HEK293 (cell line): ENCODE data around the gene IFIT5.

Experiments
- CTCF ChIA-PET: fragments of 350-600 bp; formaldehyde crosslinking; extraction: SDS; loops from one replicate; lab custom pipeline; 2021; ENCODE audit warnings: antibody characterized with exemption; lab: Yijun Ruan, JAX
- POLR2A ChIA-PET: fragments of 300-600 bp; formaldehyde crosslinking; extraction: SDS; loops from one replicate; lab custom pipeline; 2020; ENCODE audit warnings: antibody characterized with exemption, inconsistent platforms; lab: Yijun Ruan, JAX
- H3K27ac ChIP-seq: fragments of 200-500 bp; sonication (Bioruptor generic); 2 replicates; pipeline ENCODE4 v1.5.1; 2014; ENCODE audit warnings: low read depth, low read length, control low read depth, inconsistent platforms; ENCODE audit errors: extremely low read depth
- H3K36me3 ChIP-seq, 2 experiments: fragments of 200-500 bp in 1 of 2; sonication (Bioruptor generic) in 1 of 2; 1 replicate in 1 of 2; 2 replicates in 1 of 2; pipeline ENCODE4 v1.5.1; 2014 to 2017; ENCODE audit warnings: inconsistent platforms in 2 of 2, low read length in 2 of 2; ENCODE audit not compliant: control insufficient read depth in 2 of 2, insufficient read depth in 1 of 2
- H3K4me1 ChIP-seq: fragments of 200-500 bp; sonication (Bioruptor generic); 2 replicates; pipeline ENCODE4 v1.5.1; 2014; ENCODE audit warnings: mild to moderate bottlenecking, low read length, inconsistent platforms; ENCODE audit not compliant: control insufficient read depth, insufficient read depth
- H3K4me3 ChIP-seq: 2 replicates; pipeline ENCODE4 v1.5.1; 2011; ENCODE audit warnings: low read depth, mild to moderate bottlenecking, control low read depth, low read length, moderate library complexity
- H3K9me3 ChIP-seq: fragments of 200-500 bp; sonication (Bioruptor generic); 2 replicates; pipeline ENCODE4 v1.5.1; 2014; ENCODE audit warnings: low read depth, low read length, inconsistent platforms; ENCODE audit not compliant: control insufficient read depth, insufficient read depth
- CTCF ChIP-seq: fragments of 450-650 bp; formaldehyde crosslinking; IDR thresholded peaks from 2 replicates; pipeline ENCODE4 v1.5.1; 2016; ENCODE audit warnings: missing biosample characterization, missing genetic modification characterization
- GLI2 ChIP-seq: fragments of 450-650 bp; formaldehyde crosslinking; IDR thresholded peaks from 2 replicates; pipeline ENCODE4; 2017; ENCODE audit warnings: missing biosample characterization, missing genetic modification characterization, low read depth, borderline replicate concordance
- KLF9 ChIP-seq: fragments of 450-650 bp; formaldehyde crosslinking; IDR thresholded peaks from 2 replicates; pipeline ENCODE4 v1.5.1; 2016; ENCODE audit warnings: missing biosample characterization, missing genetic modification characterization, low read depth
- PRDM1 ChIP-seq: fragments of 450-650 bp; formaldehyde crosslinking; IDR thresholded peaks from 2 replicates; pipeline ENCODE4; 2016; ENCODE audit warnings: missing biosample characterization, missing genetic modification characterization
- REPIN1 ChIP-seq: fragments of 450-650 bp; formaldehyde crosslinking; IDR thresholded peaks from 2 replicates; pipeline ENCODE4 v1.5.1; 2017; ENCODE audit warnings: missing biosample characterization, missing genetic modification characterization, low read depth
- TRIM28 ChIP-seq: IDR thresholded peaks from 2 replicates; pipeline ENCODE4 v1.6.1; 2011; ENCODE audit warnings: low read length, control low read depth, borderline replicate concordance
- WT1 ChIP-seq: fragments of 450-650 bp; formaldehyde crosslinking; IDR thresholded peaks from 2 replicates; pipeline ENCODE4 v1.5.1; 2016; ENCODE audit warnings: missing biosample characterization, missing genetic modification characterization
- ZBTB17 ChIP-seq: fragments of 450-650 bp; formaldehyde crosslinking; IDR thresholded peaks from 2 replicates; pipeline ENCODE4 v1.5.1; 2016; ENCODE audit warnings: missing biosample characterization, missing genetic modification characterization
- ZFP3 ChIP-seq: fragments of 450-650 bp; formaldehyde crosslinking; IDR thresholded peaks from 2 replicates; pipeline ENCODE4 v1.5.1; 2016; ENCODE audit warnings: low read depth, missing biosample characterization, missing genetic modification characterization
- ZFP41 ChIP-seq: fragments of 450-650 bp; formaldehyde crosslinking; IDR thresholded peaks from 2 replicates; pipeline ENCODE4 v1.5.1; 2016; ENCODE audit warnings: missing biosample characterization, missing genetic modification characterization, borderline replicate concordance
- ZNF138 ChIP-seq: fragments of 450-650 bp; formaldehyde crosslinking; IDR thresholded peaks from 2 replicates; pipeline ENCODE4 v1.5.1; 2016; ENCODE audit warnings: missing biosample characterization, missing genetic modification characterization, borderline replicate concordance
- ZNF311 ChIP-seq: fragments of 450-650 bp; formaldehyde crosslinking; IDR thresholded peaks from 2 replicates; pipeline ENCODE4 v1.5.1; 2017; ENCODE audit warnings: missing biosample characterization, missing genetic modification characterization, borderline replicate concordance
- ZNF335 ChIP-seq: fragments of 450-650 bp; formaldehyde crosslinking; conservative IDR thresholded peaks from 2 replicates; pipeline ENCODE4 v1.5.1; 2016; ENCODE audit warnings: missing biosample characterization, missing genetic modification characterization
- ZNF37A ChIP-seq: fragments of 450-650 bp; IDR thresholded peaks from 2 replicates; pipeline ENCODE4 v1.5.1; 2018; ENCODE audit warnings: missing biosample characterization, missing genetic modification characterization
- ZNF394 ChIP-seq: fragments of 450-650 bp; formaldehyde crosslinking; IDR thresholded peaks from 2 replicates; pipeline ENCODE4 v1.5.1; 2016; ENCODE audit warnings: missing biosample characterization, missing genetic modification characterization, mild to moderate bottlenecking, moderate library complexity, borderline replicate concordance
- ZNF423 ChIP-seq: fragments of 450-650 bp; formaldehyde crosslinking; IDR thresholded peaks from 2 replicates; pipeline ENCODE4 v1.5.1; 2016; ENCODE audit warnings: missing biosample characterization, missing genetic modification characterization
- ZNF488 ChIP-seq: fragments of 450-650 bp; formaldehyde crosslinking; IDR thresholded peaks from 2 replicates; pipeline ENCODE4 v1.5.1; 2016; ENCODE audit warnings: missing biosample characterization, missing genetic modification characterization
- ZNF521 ChIP-seq: fragments of 450-650 bp; formaldehyde crosslinking; IDR thresholded peaks from 2 replicates; pipeline ENCODE4 v1.5.1; 2017; ENCODE audit warnings: missing biosample characterization, mild to moderate bottlenecking, missing genetic modification characterization
- ZNF558 ChIP-seq: fragments of 450-650 bp; formaldehyde crosslinking; IDR thresholded peaks from 2 replicates; pipeline ENCODE4 v1.5.1; 2016; ENCODE audit warnings: missing biosample characterization, missing genetic modification characterization
- ZNF596 ChIP-seq: fragments of 450-650 bp; IDR thresholded peaks from 2 replicates; pipeline ENCODE4 v1.5.0; 2018; ENCODE audit warnings: missing biosample characterization, mild to moderate bottlenecking, missing genetic modification characterization, moderate library complexity
- ZNF624 ChIP-seq: fragments of 450-650 bp; formaldehyde crosslinking; IDR thresholded peaks from 2 replicates; pipeline ENCODE4 v1.5.1; 2017; ENCODE audit warnings: missing biosample characterization, missing genetic modification characterization
- ZNF629 ChIP-seq: fragments of 450-650 bp; formaldehyde crosslinking; IDR thresholded peaks from 2 replicates; pipeline ENCODE4 v1.5.1; 2017; ENCODE audit warnings: missing biosample characterization, missing genetic modification characterization
- ZNF777 ChIP-seq: fragments of 450-650 bp; formaldehyde crosslinking; IDR thresholded peaks from 2 replicates; pipeline ENCODE4 v1.5.1; 2017; ENCODE audit warnings: missing biosample characterization, missing genetic modification characterization, borderline replicate concordance
- TF ChIP-seq, protein P1 (sequence below): fragments of 450-650 bp; formaldehyde crosslinking; IDR thresholded peaks from 2 replicates; pipeline ENCODE4; 2016; ENCODE audit warnings: missing biosample characterization, missing genetic modification characterization
- TF ChIP-seq, protein P2 (sequence below): fragments of 450-650 bp; formaldehyde crosslinking; IDR thresholded peaks from 2 replicates; pipeline ENCODE4 v1.5.1; 2017; ENCODE audit warnings: missing biosample characterization, missing genetic modification characterization
- TF ChIP-seq, protein P3 (sequence below): fragments of 450-650 bp; formaldehyde crosslinking; IDR thresholded peaks from 2 replicates; pipeline ENCODE4 v1.5.1; 2016; ENCODE audit warnings: missing biosample characterization, missing genetic modification characterization
- TF ChIP-seq, protein P4 (sequence below): sonication (generic); formaldehyde crosslinking; IDR thresholded peaks from 2 replicates; pipeline ENCODE4 v1.8.1; 2022; ENCODE audit warnings: mild to moderate bottlenecking, moderate library complexity, missing genetic modification reagents

IFIT5 gene

DNA sequence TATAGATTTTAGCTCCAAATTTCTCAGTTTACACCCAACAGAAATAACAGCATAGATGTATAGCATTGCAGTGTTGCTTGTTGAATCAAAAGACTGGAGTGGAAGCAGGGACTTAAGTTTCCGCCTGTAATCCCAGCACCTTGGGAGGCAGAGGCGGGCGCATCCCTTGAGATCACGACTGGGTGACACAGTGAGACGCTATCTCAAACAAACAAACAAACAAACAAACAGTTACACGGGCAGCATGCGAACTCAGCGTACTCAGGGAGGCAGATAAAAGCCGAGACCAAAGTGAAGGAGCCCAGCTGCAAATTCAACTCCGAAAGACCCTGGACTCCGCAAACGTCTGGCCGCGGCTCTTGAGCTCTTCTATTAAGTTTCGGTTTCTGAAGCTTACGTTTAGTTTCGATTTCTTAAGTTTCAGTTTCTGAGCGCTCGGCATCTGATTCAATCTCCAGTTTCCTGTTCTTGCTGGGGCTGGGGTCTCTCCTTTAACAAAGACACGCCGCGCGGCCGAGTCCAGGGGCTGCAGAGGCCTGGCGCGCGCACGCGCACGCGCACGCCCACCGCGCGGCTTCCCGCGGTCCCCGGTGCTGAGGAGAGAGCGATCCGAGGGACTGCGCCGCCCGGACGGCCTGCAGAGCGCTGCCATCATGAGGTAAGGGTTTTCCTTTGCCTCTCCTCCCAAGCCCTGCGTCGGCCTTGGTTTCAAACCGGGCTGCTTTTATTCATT lies at the start of gene IFIT5 (continued):
- TF ChIP-seq ZNF394 (tag by site-specific recombination) (no peak), ZNF311 (tag by site-specific recombination) (no peak), ZFP41 (tag by site-specific recombination) (no peak), ZNF335 (tag by site-specific recombination) (peak; percentile 80), ZNF629 (tag by site-specific recombination) (no peak), ZNF558 (no peak), ZBTB17 (tag by site-specific recombination) (0 out of 2 replicates have a peak, but pooled peaks have one; percentile 11), ZNF521 (tag by site-specific recombination) (no peak), ZNF777 (no peak), CTCF (tag by site-specific recombination) (no peak), ZNF423 (tag by site-specific recombination) (0 out of 2 replicates have a peak, but pooled peaks have one; percentile 23), ZNF37A (tag by site-specific recombination) (no peak), ZNF596 (tag by site-specific recombination) (0 out of 2 replicates have a peak, but pooled peaks have one; percentile 17), GLI2 (no peak), TRIM28 (no peak), KLF9 (tag by site-specific recombination) (peak; percentile 30; the same call in 1 of the 2 replicates), WT1 (tag by site-specific recombination) (peak; percentile 38; the same call in 1 of the 2 replicates)
- TF ChIP-seq, protein P1, sequence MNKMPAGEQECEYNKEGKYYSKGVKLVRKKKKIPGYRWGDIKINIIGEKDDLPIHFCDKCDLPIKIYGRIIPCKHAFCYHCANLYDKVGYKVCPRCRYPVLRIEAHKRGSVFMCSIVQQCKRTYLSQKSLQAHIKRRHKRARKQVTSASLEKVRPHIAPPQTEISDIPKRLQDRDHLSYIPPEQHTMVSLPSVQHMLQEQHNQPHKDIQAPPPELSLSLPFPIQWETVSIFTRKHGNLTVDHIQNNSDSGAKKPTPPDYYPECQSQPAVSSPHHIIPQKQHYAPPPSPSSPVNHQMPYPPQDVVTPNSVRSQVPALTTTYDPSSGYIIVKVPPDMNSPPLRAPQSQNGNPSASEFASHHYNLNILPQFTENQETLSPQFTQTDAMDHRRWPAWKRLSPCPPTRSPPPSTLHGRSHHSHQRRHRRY (tag by site-specific recombination): no peak
- TF ChIP-seq, protein P2, sequence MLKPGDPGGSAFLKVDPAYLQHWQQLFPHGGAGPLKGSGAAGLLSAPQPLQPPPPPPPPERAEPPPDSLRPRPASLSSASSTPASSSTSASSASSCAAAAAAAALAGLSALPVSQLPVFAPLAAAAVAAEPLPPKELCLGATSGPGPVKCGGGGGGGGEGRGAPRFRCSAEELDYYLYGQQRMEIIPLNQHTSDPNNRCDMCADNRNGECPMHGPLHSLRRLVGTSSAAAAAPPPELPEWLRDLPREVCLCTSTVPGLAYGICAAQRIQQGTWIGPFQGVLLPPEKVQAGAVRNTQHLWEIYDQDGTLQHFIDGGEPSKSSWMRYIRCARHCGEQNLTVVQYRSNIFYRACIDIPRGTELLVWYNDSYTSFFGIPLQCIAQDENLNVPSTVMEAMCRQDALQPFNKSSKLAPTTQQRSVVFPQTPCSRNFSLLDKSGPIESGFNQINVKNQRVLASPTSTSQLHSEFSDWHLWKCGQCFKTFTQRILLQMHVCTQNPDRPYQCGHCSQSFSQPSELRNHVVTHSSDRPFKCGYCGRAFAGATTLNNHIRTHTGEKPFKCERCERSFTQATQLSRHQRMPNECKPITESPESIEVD (tag by site-specific recombination): no peak
- TF ChIP-seq, protein P3, sequence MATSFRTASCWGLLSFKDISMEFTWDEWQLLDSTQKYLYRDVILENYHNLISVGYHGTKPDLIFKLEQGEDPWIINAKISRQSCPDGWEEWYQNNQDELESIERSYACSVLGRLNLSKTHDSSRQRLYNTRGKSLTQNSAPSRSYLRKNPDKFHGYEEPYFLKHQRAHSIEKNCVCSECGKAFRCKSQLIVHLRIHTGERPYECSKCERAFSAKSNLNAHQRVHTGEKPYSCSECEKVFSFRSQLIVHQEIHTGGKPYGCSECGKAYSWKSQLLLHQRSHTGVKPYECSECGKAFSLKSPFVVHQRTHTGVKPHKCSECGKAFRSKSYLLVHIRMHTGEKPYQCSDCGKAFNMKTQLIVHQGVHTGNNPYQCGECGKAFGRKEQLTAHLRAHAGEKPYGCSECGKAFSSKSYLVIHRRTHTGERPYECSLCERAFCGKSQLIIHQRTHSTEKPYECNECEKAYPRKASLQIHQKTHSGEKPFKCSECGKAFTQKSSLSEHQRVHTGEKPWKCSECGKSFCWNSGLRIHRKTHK (tag by site-specific recombination): no peak

GRCh38 chr10:89367529-89367928 lies 46.8 kb upstream of the IFIT5 start:
- no peak overlapping the region for H3K4me3 ChIP-seq
- POLR2A ChIA-PET: no interaction called here
- H3K27ac ChIP-seq: no peak overlapping the region
- H3K9me3 ChIP-seq: no peaks in the 10 kb centered on the region
- CTCF ChIA-PET: interaction anchor here (0.5 kb wide), 1 partner anchor 22 kb away, joined by 3 read pairs; no protein-coding TSS in a partner anchor
- H3K36me3 ChIP-seq: no peaks in the 10 kb centered on the region
- H3K4me1 ChIP-seq: no peaks in the 10 kb centered on the region
- TF ChIP-seq REPIN1 (tag by site-specific recombination): no peak
- TF ChIP-seq ZFP3: no peak
- TF ChIP-seq ZNF138 (tag by site-specific recombination): no peak
- TF ChIP-seq, protein P4, sequence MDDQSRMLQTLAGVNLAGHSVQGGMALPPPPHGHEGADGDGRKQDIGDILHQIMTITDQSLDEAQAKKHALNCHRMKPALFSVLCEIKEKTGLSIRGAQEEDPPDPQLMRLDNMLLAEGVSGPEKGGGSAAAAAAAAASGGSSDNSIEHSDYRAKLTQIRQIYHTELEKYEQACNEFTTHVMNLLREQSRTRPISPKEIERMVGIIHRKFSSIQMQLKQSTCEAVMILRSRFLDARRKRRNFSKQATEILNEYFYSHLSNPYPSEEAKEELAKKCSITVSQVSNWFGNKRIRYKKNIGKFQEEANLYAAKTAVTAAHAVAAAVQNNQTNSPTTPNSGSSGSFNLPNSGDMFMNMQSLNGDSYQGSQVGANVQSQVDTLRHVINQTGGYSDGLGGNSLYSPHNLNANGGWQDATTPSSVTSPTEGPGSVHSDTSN: no peak
- TF ChIP-seq, protein P3 (tag by site-specific recombination): no peak
- TF ChIP-seq ZNF488 (tag by site-specific recombination): no peak
- TF ChIP-seq PRDM1 (tag by site-specific recombination): no peak
- TF ChIP-seq ZNF624 (tag by site-specific recombination): no peak
